Motor neuron (in vitro differentiated cells): ENCODE measurements around the gene NFKBIE. TPM values are rescaled to one million over a fixed set of nuclear protein-coding genes. Genes with fewer than 3 reads are reported as not detected.

Experiments used
- ATAC-seq, 8 experiments: fragments of 200-7000 bp; cut with Tn5 transposase; replicated peaks in 6 of 8; 2 replicates each; pipeline ENCODE4 v1.8.0; 2021; ENCODE audit warnings: mild to moderate bottlenecking in 8 of 8, moderate library complexity in 8 of 8
- H3K27ac ChIP-seq, 2 donors: fragments of 250-450 bp; sonication (Bioruptor Pico); 2 replicates each; pipeline ENCODE4 v1.9.0; 2021; ENCODE audit warnings: antibody characterized with exemption in 2 of 2, mild to moderate bottlenecking in 2 of 2, moderate library complexity in 1 of 2
- H3K4me1 ChIP-seq, 2 donors: fragments of 250-450 bp; sonication (Bioruptor Pico); replicated peaks in 1 of 2; 2 replicates each; pipeline ENCODE4 v1.6.1; 2021; ENCODE audit warnings: antibody characterized with exemption in 2 of 2, mild to moderate bottlenecking in 2 of 2, moderate library complexity in 1 of 2
- H3K4me3 ChIP-seq, 5 donors: fragments of 250-450 bp; sonication (Bioruptor Pico); 2 replicates each; pipeline ENCODE4 v1.9.0; 2021; ENCODE audit warnings: antibody characterized with exemption in 5 of 5, mild to moderate bottlenecking in 5 of 5, moderate library complexity in 4 of 5
- WGBS, 10 experiments: fragments of 450-650 bp; shearing (Covaris generic); methylation state at CpG; one replicate each; pipeline ENCODE4 v1.0.0; 2022; 5-methylcytosine and 5-hydroxymethylcytosine counted together
- in situ Hi-C, 9 experiments: fragments of 400-800 bp; cut with MboI; loops; one replicate each; pipeline ENCODE4 v1.15.0; 2021; ENCODE audit warnings: low sequenced_read_pairs in 9 of 9, low pct_unique_long_range_greater_than_20kb in 2 of 9; ENCODE audit not compliant: unreplicated experiment in 9 of 9
- total RNA-seq, 8 experiments: library from RNA; unstranded; fragments of 300-600 nt; gene quantifications; 2 replicates each; pipeline versions ENCODE4 v1.2.3 to v1.2.4, GENCODE V29; 2022

Gene NFKBIE
- total RNA-seq, 8 experiments from 2014 or later = 5.0 to 10.6 (median 8.0) TPM

- Histone ChIP-seq H3K4me3 (no peak overlapping the region), H3K4me1 (peaks cover 30 to 34% of the 10 kb centered on the region in 2 donors), H3K27ac (no peak overlapping the region)
- in situ Hi-C loops = loop anchor here in 2 of 9 experiments (10.0 to 25.0 kb wide), 2 partner anchors 55 to 118 kb away; no protein-coding TSS in a partner anchor
- WGBS, 10 experiments = 98 to 100% (median 100%) methylated on average over 1 to 6 of the region's 10 CpGs; no CpG with 5 or more reads in 6 of the 10 experiments
- no peak for ATAC-seq
Observed at GRCh38 chr6:44230034-44230675, 35.2 kb downstream of the NFKBIE start.

- in situ Hi-C loops = loop anchor here in 2 of 9 experiments (10.0 to 25.0 kb wide), 2 partner anchors 55 to 117 kb away; no protein-coding TSS in a partner anchor
- WGBS, 10 experiments = 100% methylated on average over 1 of the region's 11 CpGs; no CpG with 5 or more reads in 9 of the 10 experiments
- peaks cover 36 to 41% of the 10 kb centered on the region in 2 donors for H3K4me1 ChIP-seq
- H3K4me3 ChIP-seq = no peak overlapping the region
- no peak overlapping the region for H3K27ac ChIP-seq
- ATAC-seq = no peak
Observed at GRCh38 chr6:44229376-44230033, 35.8 kb downstream of the NFKBIE start.

- H3K27ac ChIP-seq = no peak overlapping the region
- in situ Hi-C loops = loop anchor here in 1 of 9 experiments (25.0 kb wide), 1 partner anchor 117 kb away; no protein-coding TSS in a partner anchor
- 0 to 100% (median 39%) methylated on average over 1 of the region's 5 CpGs; no CpG with 5 or more reads in 6 of the 10 experiments for WGBS, 10 experiments
Observed at GRCh38 chr6:44228836-44229235, 36.5 kb downstream of the NFKBIE start.

GRCh38 chr6:44228433-44228832, 36.9 kb downstream of the NFKBIE start:
- in situ Hi-C loops = loop anchor here in 1 of 9 experiments (25.0 kb wide), 1 partner anchor 116 kb away; no protein-coding TSS in a partner anchor
- no peak for ATAC-seq
- Histone ChIP-seq H3K4me1 (peaks cover 41 to 46% of the 10 kb centered on the region in 2 donors), H3K27ac (peak overlapping the region in 1 of 2 donors; percentile 89), H3K4me3 (no peak overlapping the region)
- 0 to 100% (median 90%) methylated on average over 1 to 3 of the region's 7 CpGs; no CpG with 5 or more reads in 3 of the 10 experiments for WGBS, 10 experiments

More at GRCh38 chr6:44228836-44229235, 36.5 kb downstream of the NFKBIE start:
- Histone ChIP-seq H3K4me1 (peaks cover 41 to 46% of the 10 kb centered on the region in 2 donors), H3K4me3 (no peak overlapping the region)
- ATAC-seq = peak in 2 of 8 experiments; percentile 11 to 18

- in situ Hi-C loops = loop anchor here in 1 of 9 experiments (25.0 kb wide), 1 partner anchor 116 kb away; no protein-coding TSS in a partner anchor
- H3K4me3 ChIP-seq = no peak overlapping the region
- WGBS, 10 experiments = 80 to 100% (median 100%) methylated on average over 1 to 5 of the region's 6 CpGs; no CpG with 5 or more reads in 1 of the 10 experiments
Observed at GRCh38 chr6:44228031-44228430, 37.3 kb downstream of the NFKBIE start.

GRCh38 chr6:44227148-44227793, 38.1 kb downstream of the NFKBIE start:
- in situ Hi-C loops = loop anchor here in 1 of 9 experiments (25.0 kb wide), 1 partner anchor 115 kb away; no protein-coding TSS in a partner anchor
- Histone ChIP-seq H3K27ac (peak overlapping the region; percentile 87 to 89), H3K4me1 (peaks cover 46 to 54% of the 10 kb centered on the region in 2 donors), H3K4me3 (peak overlapping the region in 3 of 5 donors; percentile 13 to 21 (median 19))
- peak in 7 of 8 experiments; percentile 2 to 31 (median 13) for ATAC-seq
- WGBS, 10 experiments = 94 to 100% methylated on average over 4 to 5 of the region's 7 CpGs; no CpG with 5 or more reads in 8 of the 10 experiments

More at GRCh38 chr6:44228031-44228430, 37.3 kb downstream of the NFKBIE start:
- no peak for ATAC-seq
- Histone ChIP-seq H3K4me1 (peaks cover 41 to 47% of the 10 kb centered on the region in 2 donors), H3K27ac (peak overlapping the region in 1 of 2 donors; percentile 89)

GRCh38 chr6:44226368-44227147, 38.8 kb downstream of the NFKBIE start:
- ATAC-seq = peak in 3 of 8 experiments; percentile 0 to 7 (median 2)
- Histone ChIP-seq H3K27ac (peak overlapping the region; percentile 87 to 89), H3K4me3 (peak overlapping the region in 3 of 5 donors; percentile 13 to 21 (median 19)), H3K4me1 (peaks cover 51 to 62% of the 10 kb centered on the region in 2 donors)
- in situ Hi-C loops = loop anchor here in 1 of 9 experiments (25.0 kb wide), 1 partner anchor 114 kb away; no protein-coding TSS in a partner anchor
- WGBS, 10 experiments = 12 to 69% (median 37%) methylated on average over 2 to 5 of the region's 15 CpGs; no CpG with 5 or more reads in 3 of the 10 experiments

- ATAC-seq = no peak
- in situ Hi-C loops = loop anchor here in 1 of 9 experiments (25.0 kb wide), 1 partner anchor 113 kb away; no protein-coding TSS in a partner anchor
- WGBS, 10 experiments = 51 to 100% (median 71%) methylated on average over 1 to 7 of the region's 8 CpGs; no CpG with 5 or more reads in 3 of the 10 experiments
- peak overlapping the region in 1 of 5 donors; percentile 19 for H3K4me3 ChIP-seq
- peak overlapping the region; percentile 87 to 89 for H3K27ac ChIP-seq
- peaks cover 54 to 67% of the 10 kb centered on the region in 2 donors for H3K4me1 ChIP-seq
Observed at GRCh38 chr6:44225579-44226325, 39.6 kb downstream of the NFKBIE start.

GRCh38 chr6:44224965-44225305, 40.4 kb downstream of the NFKBIE start:
- ATAC-seq = no peak
- 60 to 100% (median 89%) methylated on average over 2 to 4 of the region's 4 CpGs; no CpG with 5 or more reads in 5 of the 10 experiments for WGBS, 10 experiments

GRCh38 chr6:44224029-44224964, 41.1 kb downstream of the NFKBIE start:
- Histone ChIP-seq H3K4me1 (peaks cover 54 to 67% of the 10 kb centered on the region in 2 donors), H3K4me3 (peak overlapping the region; percentile 35 to 67 (median 39)), H3K27ac (peak overlapping the region; percentile 6 to 71)
- in situ Hi-C loops = no loop called here
- WGBS, 10 experiments = 6 to 83% (median 28%) methylated on average over 2 to 4 of the region's 18 CpGs; no CpG with 5 or more reads in 6 of the 10 experiments
- peak in 6 of 8 experiments; percentile 0 to 12 (median 4) for ATAC-seq

More at GRCh38 chr6:44224965-44225305, 40.4 kb downstream of the NFKBIE start:
- in situ Hi-C loops = loop anchor here in 1 of 9 experiments (25.0 kb wide), 1 partner anchor 113 kb away; no protein-coding TSS in a partner anchor
- H3K4me3 ChIP-seq = peak overlapping the region in 3 of 5 donors; percentile 35 to 44 (median 38)
- peak overlapping the region in 1 of 2 donors; percentile 71 for H3K27ac ChIP-seq
- peaks cover 54 to 67% of the 10 kb centered on the region in 2 donors for H3K4me1 ChIP-seq
